Hepatocyte (in vitro differentiated cells): Measurements from ENCODE around the gene KRT38. TPM values are rescaled to one million over a fixed set of nuclear protein-coding genes. Genes with fewer than 3 reads are reported as not detected.

Experiments
- DNase-seq: peaks from one replicate; pipeline ENCODE4 v3.0.0-alpha.2; 2016; ENCODE audit warnings: low spot score
- H2AFZ ChIP-seq: fragments of 200-600 bp; sonication (generic); 2 replicates; pipeline ENCODE4 v1.6.0; 2016; ENCODE audit warnings: antibody characterized with exemption, mild to moderate bottlenecking
- H3K27ac ChIP-seq: fragments of 200-600 bp; sonication (generic); 2 replicates; pipeline ENCODE4 v1.5.1; 2016; ENCODE audit warnings: mild to moderate bottlenecking
- H3K27me3 ChIP-seq: fragments of 200-600 bp; sonication (generic); 2 replicates; pipeline ENCODE4 v1.6.1; 2016
- H3K36me3 ChIP-seq: fragments of 200-600 bp; sonication (generic); replicated peaks from 2 replicates; pipeline ENCODE4 v1.5.1; 2016; ENCODE audit warnings: low read depth; ENCODE audit not compliant: insufficient read depth
- H3K4me1 ChIP-seq: fragments of 200-600 bp; sonication (generic); 2 replicates; pipeline ENCODE4 v1.5.1; 2016; ENCODE audit warnings: mild to moderate bottlenecking, moderate library complexity; ENCODE audit not compliant: insufficient read depth
- H3K4me2 ChIP-seq: fragments of 200-600 bp; sonication (generic); 2 replicates; pipeline ENCODE4 v1.6.0; 2016
- H3K4me3 ChIP-seq: fragments of 200-600 bp; sonication (generic); 2 replicates; pipeline ENCODE4 v1.5.1; 2016; ENCODE audit warnings: mild to moderate bottlenecking
- H3K79me2 ChIP-seq: fragments of 200-600 bp; sonication (generic); 2 replicates; pipeline ENCODE4 v1.6.0; 2017; ENCODE audit warnings: mild to moderate bottlenecking
- H3K9me2 ChIP-seq: fragments of 200-600 bp; sonication (generic); replicated peaks from 2 replicates; pipeline ENCODE4 v1.6.0; 2017; ENCODE audit warnings: mild to moderate bottlenecking; ENCODE audit not compliant: insufficient read depth
- H3K9me3 ChIP-seq: fragments of 200-600 bp; sonication (generic); 2 replicates; pipeline ENCODE4 v1.5.1; 2016; ENCODE audit warnings: low read depth, mild to moderate bottlenecking
- H4K20me1 ChIP-seq: fragments of 200-600 bp; sonication (generic); 2 replicates; pipeline ENCODE4 v1.6.0; 2016; ENCODE audit warnings: mild to moderate bottlenecking; ENCODE audit not compliant: insufficient read depth, poor library complexity, severe bottlenecking
- CTCF ChIP-seq: fragments of 200-600 bp; sonication (generic); IDR thresholded peaks from 2 replicates; pipeline ENCODE4 v1.5.1; 2016; ENCODE audit warnings: antibody characterized with exemption, mild to moderate bottlenecking; ENCODE audit not compliant: poor library complexity
- EZH2 ChIP-seq: fragments of 200-600 bp; sonication (generic); IDR thresholded peaks from 2 replicates; pipeline ENCODE4 v1.6.1; 2016; ENCODE audit warnings: antibody characterized with exemption, mild to moderate bottlenecking, borderline replicate concordance
- EZH2phosphoT487 ChIP-seq: fragments of 200-600 bp; sonication (generic); IDR thresholded peaks from one replicate; pipeline ENCODE4 v1.6.1; 2018; ENCODE audit warnings: antibody characterized with exemption, mild to moderate bottlenecking, low read depth, moderate library complexity; ENCODE audit not compliant: unreplicated experiment, severe bottlenecking
- WGBS: methylation state at CpG from one replicate; pipeline ENCODE4 v1.1.6; 2016; ENCODE audit warnings: low lambda C conversion rate; ENCODE audit errors: missing lambda C conversion rate; 5-methylcytosine and 5-hydroxymethylcytosine counted together
- polyA plus RNA-seq: library from polyadenylated mRNA; unstranded; fragments of >200 nt; fragmentation: Nextera tagmentation; extraction: Ambion mirVana; gene quantifications from 2 replicates; pipeline ENCODE4 v1.2.1, GENCODE V29; 2016
- small RNA-seq: library from RNA; depleted of rRNA; stranded (forward); fragments of <200 nt; gene quantifications from one replicate; pipeline ENCODE3, GENCODE V24; 2014
- total RNA-seq: library from RNA; depleted of rRNA; stranded (reverse); fragments of >200 nt; gene quantifications from 2 replicates; pipeline ENCODE4 v1.2.3, GENCODE V29; 2014

KRT38 gene
- total and polyA plus RNA-seq, 2 experiments from 2014 or later = not detected

GRCh38 chr17:41390411-41390938 is 50.3 kb downstream of the KRT38 start:
- H3K4me2 ChIP-seq = no peak overlapping the region
- no peak for TF ChIP-seq EZH2
- no peak for TF ChIP-seq EZH2phosphoT487
- no peak for TF ChIP-seq CTCF
- H3K4me1 ChIP-seq = no peaks in the 10 kb centered on the region
- H2AFZ ChIP-seq = no peak overlapping the region
- H3K79me2 ChIP-seq = no peaks in the 10 kb centered on the region
- 27% methylated on average over 7 of the region's 7 CpGs for whole genome bisulfite sequencing
- H3K27me3 ChIP-seq = no peaks in the 10 kb centered on the region
- no peak overlapping the region for H3K27ac ChIP-seq
- no peaks in the 10 kb centered on the region for H3K9me2 ChIP-seq
- H3K4me3 ChIP-seq = no peak overlapping the region
- no peaks in the 10 kb centered on the region for H3K36me3 ChIP-seq
- H3K9me3 ChIP-seq = no peaks in the 10 kb centered on the region
- no peaks in the 10 kb centered on the region for H4K20me1 ChIP-seq
- no peak for DNase-seq

GRCh38 chr17:41387670-41388069 is 53.1 kb downstream of the KRT38 start:
- no peaks in the 10 kb centered on the region for H3K27me3 ChIP-seq
- no peaks in the 10 kb centered on the region for H3K36me3 ChIP-seq
- no peak overlapping the region for H3K27ac ChIP-seq
- WGBS = 84% methylated on average over 4 of the region's 4 CpGs
- no peaks in the 10 kb centered on the region for H3K9me2 ChIP-seq
- no peaks in the 10 kb centered on the region for H4K20me1 ChIP-seq
- TF ChIP-seq EZH2 (no peak), CTCF (no peak), EZH2phosphoT487 (no peak)
- no peak overlapping the region for H2AFZ ChIP-seq
- no peaks in the 10 kb centered on the region for H3K9me3 ChIP-seq
- no peak overlapping the region for H3K4me3 ChIP-seq
- H3K79me2 ChIP-seq = no peaks in the 10 kb centered on the region
- no peak for DNase-seq
- no peaks in the 10 kb centered on the region for H3K4me1 ChIP-seq
- no peak overlapping the region for H3K4me2 ChIP-seq

GRCh38 chr17:41386227-41386626 is 54.6 kb downstream of the KRT38 start:
- H3K4me3 ChIP-seq = no peak overlapping the region
- no peak overlapping the region for H3K27ac ChIP-seq
- H3K9me3 ChIP-seq = no peaks in the 10 kb centered on the region
- no peaks in the 10 kb centered on the region for H3K36me3 ChIP-seq
- no peaks in the 10 kb centered on the region for H3K79me2 ChIP-seq
- H3K4me1 ChIP-seq = no peaks in the 10 kb centered on the region
- 98% methylated on average over 1 of the region's 1 CpG for WGBS
- H3K4me2 ChIP-seq = no peak overlapping the region
- no peaks in the 10 kb centered on the region for H3K9me2 ChIP-seq
- no peak for DNase-seq
- no peaks in the 10 kb centered on the region for H3K27me3 ChIP-seq
- TF ChIP-seq EZH2 = no peak
- TF ChIP-seq EZH2phosphoT487 = no peak
- no peak for TF ChIP-seq CTCF
- H2AFZ ChIP-seq = no peak overlapping the region
- H4K20me1 ChIP-seq = no peaks in the 10 kb centered on the region

Small RNA genes lying within 50 kb of the gene (small RNA-seq; reads per million reads assigned to genes)
- gene RNU2-32P = 0.09 reads per million

Other genes starting within 250 kb of the KRT38 start
- not detected in 2 replicates for gene KRTAP9-2, start 214.3 kb downstream of the KRT38 start, total RNA-seq
- not detected in 2 replicates for gene KRTAP9-2, start 214.3 kb downstream of the KRT38 start, polyA plus RNA-seq
- gene KRTAP9-3, start 208.5 kb downstream of the KRT38 start, total RNA-seq = not detected in 2 replicates
- gene KRTAP9-3, start 208.5 kb downstream of the KRT38 start, polyA plus RNA-seq = not detected in 2 replicates
- not detected in 2 replicates for gene KRTAP9-8, start 203.0 kb downstream of the KRT38 start, total RNA-seq
- gene KRTAP9-8, start 203.0 kb downstream of the KRT38 start, polyA plus RNA-seq = not detected in 2 replicates
- gene KRTAP9-4, start 191.3 kb downstream of the KRT38 start, total RNA-seq = not detected in 2 replicates
- gene KRTAP9-4, start 191.3 kb downstream of the KRT38 start, polyA plus RNA-seq = not detected in 2 replicates
- gene KRTAP9-9, start 185.6 kb downstream of the KRT38 start, total RNA-seq = not detected in 2 replicates
- not detected in 2 replicates for gene KRTAP9-9, start 185.6 kb downstream of the KRT38 start, polyA plus RNA-seq
- gene KRTAP9-6, start 175.6 kb downstream of the KRT38 start, total RNA-seq = not detected in 2 replicates
- gene KRTAP9-6, start 175.6 kb downstream of the KRT38 start, polyA plus RNA-seq = not detected in 2 replicates
- gene KRTAP9-7, start 165.3 kb downstream of the KRT38 start, total RNA-seq = not detected in 2 replicates
- not detected in 2 replicates for gene KRTAP9-7, start 165.3 kb downstream of the KRT38 start, polyA plus RNA-seq
- gene KRTAP29-1, start 138.1 kb downstream of the KRT38 start, total RNA-seq = not detected in 2 replicates
- gene KRTAP29-1, start 138.1 kb downstream of the KRT38 start, polyA plus RNA-seq = not detected in 2 replicates
- gene KRTAP16-1, start 131.7 kb downstream of the KRT38 start, total RNA-seq = not detected in 2 replicates
- not detected in 2 replicates for gene KRTAP16-1, start 131.7 kb downstream of the KRT38 start, polyA plus RNA-seq
- not detected in 2 replicates for gene KRTAP17-1, start 125.3 kb downstream of the KRT38 start, total RNA-seq
- 0.33 TPM in 1 of 2 replicates, not detected in the other for gene KRTAP17-1, start 125.3 kb downstream of the KRT38 start, polyA plus RNA-seq
- not detected in 2 replicates for gene KRT33A, start 90.2 kb downstream of the KRT38 start, total RNA-seq
- not detected in 2 replicates for gene KRT33A, start 90.2 kb downstream of the KRT38 start, polyA plus RNA-seq
- not detected in 2 replicates for gene KRT33B, start 71.2 kb downstream of the KRT38 start, total RNA-seq
- gene KRT33B, start 71.2 kb downstream of the KRT38 start, polyA plus RNA-seq = 0.35 TPM in 1 of 2 replicates, not detected in the other
- 0.20 TPM in 1 of 2 replicates, not detected in the other for gene KRT34, start 58.7 kb downstream of the KRT38 start, total RNA-seq
- 0.71 TPM in 1 of 2 replicates, not detected in the other for gene KRT34, start 58.7 kb downstream of the KRT38 start, polyA plus RNA-seq
- not detected in 2 replicates for gene KRT31, start 43.4 kb downstream of the KRT38 start, total RNA-seq
- gene KRT31, start 43.4 kb downstream of the KRT38 start, polyA plus RNA-seq = not detected in 2 replicates
- gene KRT37, start 16.4 kb downstream of the KRT38 start, total RNA-seq = not detected in 2 replicates
- not detected in 2 replicates for gene KRT37, start 16.4 kb downstream of the KRT38 start, polyA plus RNA-seq
- gene KRT32, start 26.4 kb upstream of the KRT38 start, total RNA-seq = not detected in 2 replicates
- not detected in 2 replicates for gene KRT32, start 26.4 kb upstream of the KRT38 start, polyA plus RNA-seq
- gene KRT35, start 40.2 kb upstream of the KRT38 start, total RNA-seq = not detected in 2 replicates
- gene KRT35, start 40.2 kb upstream of the KRT38 start, polyA plus RNA-seq = not detected in 2 replicates
- not detected in 2 replicates for gene KRT36, start 48.9 kb upstream of the KRT38 start, total RNA-seq
- gene KRT36, start 48.9 kb upstream of the KRT38 start, polyA plus RNA-seq = not detected in 2 replicates
- 5.3 and 8.1 TPM in 2 replicates for gene KRT13, start 64.6 kb upstream of the KRT38 start, total RNA-seq
- gene KRT13, start 64.6 kb upstream of the KRT38 start, polyA plus RNA-seq = 15.1 and 24.8 TPM in 2 replicates
- 6.2 and 6.8 TPM in 2 replicates for gene KRT15, start 77.9 kb upstream of the KRT38 start, total RNA-seq
- gene KRT15, start 77.9 kb upstream of the KRT38 start, polyA plus RNA-seq = 8.2 and 10.6 TPM in 2 replicates
- 623 and 817 TPM in 2 replicates for gene KRT19, start 87.3 kb upstream of the KRT38 start, total RNA-seq
- 1,343 and 1,722 TPM in 2 replicates for gene KRT19, start 87.3 kb upstream of the KRT38 start, polyA plus RNA-seq
- not detected in 2 replicates for gene KRT9, start 131.1 kb upstream of the KRT38 start, total RNA-seq
- not detected in 2 replicates for gene KRT9, start 131.1 kb upstream of the KRT38 start, polyA plus RNA-seq
- 0.33 TPM in 1 of 2 replicates, not detected in the other for gene KRT14, start 145.9 kb upstream of the KRT38 start, total RNA-seq
- 1.1 and 1.9 TPM in 2 replicates for gene KRT14, start 145.9 kb upstream of the KRT38 start, polyA plus RNA-seq
- gene KRT16, start 171.8 kb upstream of the KRT38 start, total RNA-seq = 0.90 and 1.1 TPM in 2 replicates
- gene KRT16, start 171.8 kb upstream of the KRT38 start, polyA plus RNA-seq = 2.5 and 4.8 TPM in 2 replicates
- gene KRT17, start 183.6 kb upstream of the KRT38 start, total RNA-seq = 41.5 and 59.5 TPM in 2 replicates
- 118 and 145 TPM in 2 replicates for gene KRT17, start 183.6 kb upstream of the KRT38 start, polyA plus RNA-seq
- gene EIF1, start 247.9 kb upstream of the KRT38 start, total RNA-seq = 180 and 192 TPM in 2 replicates
- 977 and 989 TPM in 2 replicates for gene EIF1, start 247.9 kb upstream of the KRT38 start, polyA plus RNA-seq